Tongue (tissue), 2 donors: ENCODE results near the gene APOB. TPM values are rescaled to one million over a fixed set of nuclear protein-coding genes. Genes with fewer than 3 reads are reported as not detected.
"Not testable (repeated sequence)": the region's sequence is repeated elsewhere in the genome, so short reads cannot be mapped to it uniquely, and the experiment has no call there.

Experiments used
- DNase-seq: peaks from one replicate; pipeline ENCODE4 v3.0.0-alpha.2; 2015
- total RNA-seq: library from RNA; depleted of rRNA; stranded (reverse); fragments of >200 nt; gene quantifications from one replicate; pipeline ENCODE4 v1.2.3, GENCODE V29; 2014

APOB gene
- total RNA-seq, 1 donor from 2014 or later, result under 0.01 TPM

DNA sequence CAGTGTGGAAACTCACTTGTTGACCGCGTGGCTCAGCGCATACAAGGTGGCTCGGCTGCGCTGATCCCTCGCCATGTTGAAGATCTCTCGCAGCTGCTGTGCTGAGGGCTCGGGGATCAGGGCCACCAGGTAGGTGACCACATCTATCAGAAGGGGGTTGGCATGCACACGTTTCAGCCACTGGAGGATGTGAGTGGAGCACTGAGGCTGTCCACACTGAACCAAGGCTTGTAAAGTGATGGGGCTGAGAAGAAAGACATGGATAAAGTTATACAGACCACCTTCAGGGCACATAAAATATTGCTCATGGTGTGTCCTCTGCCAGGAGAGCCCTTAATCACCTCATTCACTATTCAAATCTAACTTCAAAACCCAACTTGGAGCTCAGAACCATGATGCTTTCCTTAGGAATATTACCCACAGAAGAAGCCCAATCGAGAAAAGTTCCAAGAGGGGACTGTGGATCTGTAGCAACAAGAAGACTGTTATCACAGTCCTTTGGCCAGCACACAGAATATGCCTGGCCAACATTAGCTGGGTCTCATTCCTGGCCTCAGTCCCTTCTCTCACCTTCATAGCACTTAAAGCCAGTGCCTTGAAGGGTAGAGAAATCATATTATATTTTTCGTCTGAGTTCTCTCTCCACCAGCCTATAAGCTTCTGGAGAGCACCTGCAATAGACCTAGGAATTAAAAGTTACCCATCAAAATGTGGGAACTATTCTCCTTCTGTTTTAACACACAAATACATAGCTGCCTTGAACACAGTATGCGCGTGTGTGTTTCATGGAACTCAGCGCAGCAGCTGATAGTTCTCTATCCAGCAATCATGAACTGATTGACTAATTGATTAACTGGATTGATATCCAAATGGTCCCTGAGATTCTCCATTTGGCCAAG is 11.3 kb downstream of the APOB start:
- DNase-seq, result no peak

DNA sequence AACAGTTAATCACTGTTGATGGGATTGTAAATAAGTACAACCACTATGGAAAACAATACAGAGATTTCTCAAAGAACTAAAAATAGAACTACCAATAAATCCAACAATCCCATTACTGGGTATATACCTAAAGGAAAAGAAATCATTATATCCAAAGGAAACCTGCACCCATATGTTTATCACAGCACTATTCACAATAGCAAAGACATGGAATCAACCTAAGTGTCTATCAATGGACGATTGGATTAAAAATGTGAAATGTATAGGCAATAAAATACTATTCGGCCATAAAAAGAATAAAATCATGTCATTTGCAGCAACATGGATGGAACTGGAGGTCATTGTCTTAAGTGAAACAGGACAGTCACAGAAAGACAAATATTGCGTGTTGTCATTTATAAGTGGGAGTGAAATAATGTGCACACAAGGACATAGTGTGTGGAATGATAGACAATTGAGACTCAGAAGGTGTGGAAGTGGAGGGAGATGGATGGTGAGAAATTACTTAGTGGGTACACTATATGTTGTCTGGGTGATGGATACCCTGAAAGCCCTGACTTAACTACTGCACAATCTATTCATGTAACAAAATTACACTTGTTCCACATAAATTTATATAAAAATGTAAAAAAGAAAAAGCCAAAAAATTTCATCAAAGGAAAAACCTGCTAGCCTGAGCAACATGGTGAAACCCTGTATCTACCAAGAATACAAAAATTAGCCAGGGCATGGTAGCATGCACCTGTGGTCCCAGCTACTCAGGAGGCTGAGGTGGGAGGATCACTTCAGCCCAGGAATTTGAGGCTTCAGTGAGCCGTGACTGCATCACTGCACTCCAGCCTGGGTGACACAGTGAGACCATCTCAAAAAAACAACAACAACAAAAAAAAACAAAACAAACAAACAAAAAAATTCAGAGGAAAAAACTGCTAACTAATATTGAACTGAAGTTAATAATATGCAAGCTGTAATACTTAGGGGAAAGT is 12.6 kb downstream of the APOB start:
- DNase-seq, result no peak

DNA sequence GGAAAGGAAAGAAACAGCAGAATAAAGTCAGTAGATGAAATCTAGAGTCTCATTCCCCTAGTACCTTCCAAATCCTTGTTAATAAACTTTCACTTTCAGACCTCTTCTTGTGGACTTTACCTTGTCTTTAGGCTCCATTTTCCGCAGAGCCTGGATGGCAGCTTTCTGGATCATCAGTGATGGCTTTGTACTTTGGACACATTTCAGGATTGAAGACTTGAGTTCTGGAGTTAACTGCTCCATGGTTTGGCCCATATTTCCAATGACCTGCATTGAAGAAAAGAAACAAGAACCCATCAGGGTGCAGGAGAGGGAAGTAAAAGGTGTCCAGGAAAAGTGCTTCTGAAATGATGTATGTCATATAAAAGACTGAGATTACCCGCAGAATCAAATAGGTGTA is 14.4 kb downstream of the APOB start:
- DNase-seq, result no peak

DNA sequence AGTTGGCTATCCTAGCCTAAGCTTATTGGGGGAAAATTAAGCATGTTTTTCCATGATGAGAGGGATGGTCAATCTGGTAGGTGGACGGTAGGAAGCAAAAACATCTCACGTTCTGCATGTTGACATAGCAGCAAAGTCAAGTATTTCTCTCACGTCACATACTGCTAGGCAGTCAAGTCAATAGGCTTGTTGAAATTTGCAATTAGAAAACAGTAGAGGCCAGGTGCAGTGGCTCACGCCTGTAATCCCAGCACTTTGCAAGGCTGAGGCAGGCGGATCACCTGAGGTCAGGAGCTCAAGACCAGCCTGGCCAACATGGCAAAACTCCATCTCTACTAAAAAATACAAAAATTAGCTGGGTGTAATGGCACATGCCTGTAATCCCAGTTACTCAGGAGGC is 14.9 kb downstream of the APOB start:
- DNase-seq, result not testable (repeated sequence)

DNA sequence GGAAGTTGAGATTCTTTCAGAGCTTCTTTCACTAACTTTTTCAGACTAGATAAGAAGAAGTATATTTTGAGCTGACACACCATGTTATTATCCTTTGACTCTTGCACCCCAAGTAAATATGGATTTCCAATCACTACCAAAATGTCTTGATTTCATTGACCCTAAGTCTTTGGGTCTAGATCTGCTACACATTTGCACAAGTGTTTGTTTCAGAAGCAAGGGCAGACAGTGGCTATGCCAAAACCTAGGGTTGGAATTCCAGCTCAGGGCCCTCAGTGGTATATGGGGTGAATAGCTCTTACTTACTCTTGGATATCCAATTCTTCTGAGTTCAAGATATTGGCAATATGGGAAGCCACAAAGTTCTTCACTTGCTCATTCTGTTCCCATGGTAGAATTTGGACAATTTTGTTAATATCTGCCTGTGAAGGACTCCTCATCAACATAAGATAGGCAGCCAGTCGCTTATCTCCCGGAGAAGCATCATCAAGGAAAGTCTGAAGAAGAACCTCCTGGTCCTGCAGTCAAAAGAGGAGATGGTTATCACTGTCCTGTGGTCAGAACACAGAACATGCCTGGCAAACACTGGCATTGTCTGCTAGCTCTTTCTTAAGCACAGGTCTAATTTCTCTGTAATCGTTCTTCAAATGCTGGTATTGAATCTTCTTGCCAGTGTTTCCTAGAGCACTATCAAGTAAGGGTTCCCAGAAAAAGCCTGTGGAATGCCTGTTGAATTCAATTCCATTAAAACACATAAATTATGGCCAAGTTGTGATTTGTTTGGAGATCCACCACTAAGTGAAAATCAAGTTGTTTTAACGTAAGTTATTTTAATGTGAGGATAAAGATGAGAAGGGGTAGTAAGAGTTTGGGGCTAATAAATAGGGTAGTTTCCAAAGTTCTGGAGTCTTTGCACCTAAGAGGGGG is 15.6 kb downstream of the APOB start:
- DNase-seq, result no peak

DNA sequence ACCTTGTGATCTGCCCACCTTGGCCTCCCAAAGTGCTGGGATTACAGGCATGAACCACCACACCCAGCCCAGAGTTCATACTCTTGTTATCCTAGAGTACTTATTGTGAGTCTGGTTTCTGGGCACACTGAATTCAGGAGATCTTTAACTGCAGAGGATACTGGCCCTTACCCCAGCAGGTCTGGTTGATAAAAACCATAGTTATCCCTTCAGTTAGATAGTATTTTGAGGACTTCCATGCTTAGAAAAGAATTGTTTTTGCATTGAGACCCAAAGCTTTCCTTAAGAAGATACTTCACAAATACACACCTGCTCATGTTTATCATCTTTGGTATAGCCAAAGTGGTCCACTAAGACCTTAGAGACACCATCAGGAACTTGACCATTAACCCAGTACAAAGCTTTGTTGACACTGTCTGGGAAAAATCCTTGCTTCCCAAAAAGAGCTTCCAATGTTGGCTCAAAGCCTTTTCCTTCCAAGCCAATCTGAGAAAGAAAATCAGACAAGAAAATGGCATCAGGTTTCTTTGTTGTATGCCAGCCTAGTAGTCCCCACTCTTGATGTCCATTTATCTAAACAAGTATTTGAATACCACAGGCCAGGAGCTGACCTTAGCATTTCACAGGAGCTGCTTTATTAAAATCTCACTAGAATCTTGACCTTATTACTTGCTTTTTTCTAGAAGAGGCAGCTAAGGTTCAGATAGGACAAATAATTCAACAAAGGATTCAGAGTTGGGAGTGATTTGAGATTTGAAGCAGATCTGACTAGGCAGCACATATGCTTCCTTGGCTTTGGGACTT is 17.2 kb downstream of the APOB start:
- no peak for DNase-seq

DNA sequence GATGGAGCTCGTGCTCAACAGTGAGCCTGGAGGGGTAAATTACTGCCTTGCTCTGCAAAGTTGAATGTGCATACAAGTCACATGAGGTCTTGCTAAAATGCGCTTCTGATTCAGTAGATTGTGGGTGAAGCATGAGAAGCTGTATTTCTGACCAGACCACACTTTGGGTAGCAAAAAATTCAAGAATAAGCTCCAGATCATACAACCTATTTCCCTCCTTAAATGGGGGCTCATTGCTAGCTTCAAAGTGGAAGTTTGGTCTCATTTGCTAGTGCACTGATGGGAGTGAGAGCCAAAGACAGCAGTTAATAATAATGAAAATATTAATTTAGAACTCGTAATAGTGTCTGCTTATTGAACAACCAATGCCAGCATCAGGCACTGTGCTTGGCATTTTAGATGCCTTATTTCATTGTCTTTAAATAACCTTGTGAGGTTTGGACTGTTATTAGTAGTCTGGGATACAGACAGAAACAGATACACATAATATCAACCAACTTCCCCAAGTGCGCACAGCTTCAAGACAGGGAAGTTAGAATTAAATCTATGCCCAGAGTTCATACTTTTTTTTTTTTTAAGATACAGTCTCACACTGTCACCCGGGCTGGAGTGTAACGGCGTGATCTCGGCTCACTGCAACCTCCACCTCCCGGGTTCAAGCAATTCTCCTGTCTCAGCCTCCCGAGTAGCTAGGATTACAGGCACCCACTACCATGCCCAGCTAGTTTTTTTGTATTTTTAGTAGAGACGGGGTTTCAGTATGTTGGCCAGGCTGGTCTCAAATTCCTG is 18.0 kb downstream of the APOB start:
- no peak for DNase-seq

DNA sequence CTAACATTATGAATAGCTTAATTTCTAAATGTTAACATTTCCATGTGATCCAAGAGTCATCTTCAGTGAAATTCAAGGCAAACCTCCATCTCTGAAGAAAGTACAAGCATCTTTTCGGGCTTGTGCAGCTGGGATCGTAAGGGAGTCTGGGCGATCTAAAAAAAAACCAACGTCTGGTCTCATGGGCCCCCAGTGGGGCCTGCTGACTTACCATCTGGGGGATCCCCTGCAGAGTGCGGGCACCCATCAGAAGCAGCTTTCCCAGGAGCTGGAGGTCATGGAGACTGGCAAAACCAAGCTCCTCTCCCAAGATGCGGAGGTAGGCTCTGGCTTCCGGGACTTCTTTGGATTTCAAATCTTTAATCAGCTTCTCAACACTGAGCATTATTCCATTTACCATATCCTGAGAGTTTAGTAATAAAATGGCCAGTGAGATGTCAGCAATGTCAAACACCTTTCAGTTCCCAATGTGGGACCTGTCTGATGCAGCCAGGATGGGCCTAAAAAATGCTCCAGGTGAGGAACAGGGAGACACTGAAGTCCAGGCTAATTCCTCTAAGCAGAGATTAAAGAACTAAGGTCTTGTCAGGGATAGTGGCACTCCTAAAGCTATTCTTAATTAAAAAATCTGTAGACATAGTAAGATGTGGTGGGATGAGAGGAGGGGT is 19.0 kb downstream of the APOB start:
- DNase-seq, result no peak

DNA sequence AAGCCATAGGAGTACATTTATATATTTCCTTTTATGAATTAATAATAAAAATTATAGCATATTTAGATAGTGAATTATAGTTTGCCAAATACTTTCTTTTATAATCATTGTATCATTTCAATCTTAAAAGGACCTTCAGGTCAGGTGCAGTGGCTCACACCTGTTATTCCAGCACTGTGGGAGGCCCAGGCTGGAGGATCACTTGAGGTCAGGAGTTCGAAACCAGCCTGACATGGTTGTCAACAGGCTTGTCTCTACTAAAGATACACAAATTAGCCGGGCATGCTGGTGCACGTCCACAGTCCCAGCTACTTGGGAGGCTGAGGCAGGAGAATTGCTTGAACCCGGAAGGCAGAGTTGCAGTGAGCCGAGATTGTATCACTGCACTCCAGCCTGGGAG is 19.7 kb downstream of the APOB start:
- DNase-seq, result no peak

DNA sequence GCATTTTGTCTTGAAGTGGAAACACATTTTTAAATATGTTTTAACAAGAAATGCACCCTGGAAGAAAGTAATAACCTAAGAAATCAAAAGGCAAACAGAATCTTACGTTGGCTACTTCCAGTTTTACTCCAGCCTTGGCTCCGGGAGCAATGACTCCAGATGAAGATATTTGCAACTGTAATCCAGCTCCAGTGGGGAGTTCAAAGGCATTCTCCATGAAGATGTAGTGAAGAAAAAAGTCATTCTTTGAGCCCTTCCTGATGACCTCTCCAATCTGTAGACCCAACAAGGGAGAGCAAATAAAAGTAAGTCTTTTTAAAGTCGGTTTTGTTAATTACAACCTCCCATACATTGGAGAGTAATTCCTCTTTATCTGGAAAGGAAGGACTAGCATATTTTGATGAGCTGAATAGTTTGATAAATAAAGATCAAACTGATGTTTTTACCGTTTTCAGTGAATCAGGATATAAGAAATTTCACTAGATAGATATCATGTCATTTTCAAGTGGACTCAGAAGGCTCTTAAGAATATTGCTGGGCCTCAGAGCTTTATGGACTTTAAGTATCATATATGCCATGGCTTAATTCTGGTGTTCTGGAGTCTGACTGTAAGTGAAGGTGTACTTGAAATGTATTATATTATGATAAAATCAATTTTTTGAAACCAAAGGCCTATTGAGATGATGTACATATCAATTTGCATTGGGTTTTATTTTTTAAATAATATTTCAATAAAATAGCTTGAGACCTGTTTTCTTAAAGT is 20.3 kb downstream of the APOB start:
- no peak for DNase-seq

DNA sequence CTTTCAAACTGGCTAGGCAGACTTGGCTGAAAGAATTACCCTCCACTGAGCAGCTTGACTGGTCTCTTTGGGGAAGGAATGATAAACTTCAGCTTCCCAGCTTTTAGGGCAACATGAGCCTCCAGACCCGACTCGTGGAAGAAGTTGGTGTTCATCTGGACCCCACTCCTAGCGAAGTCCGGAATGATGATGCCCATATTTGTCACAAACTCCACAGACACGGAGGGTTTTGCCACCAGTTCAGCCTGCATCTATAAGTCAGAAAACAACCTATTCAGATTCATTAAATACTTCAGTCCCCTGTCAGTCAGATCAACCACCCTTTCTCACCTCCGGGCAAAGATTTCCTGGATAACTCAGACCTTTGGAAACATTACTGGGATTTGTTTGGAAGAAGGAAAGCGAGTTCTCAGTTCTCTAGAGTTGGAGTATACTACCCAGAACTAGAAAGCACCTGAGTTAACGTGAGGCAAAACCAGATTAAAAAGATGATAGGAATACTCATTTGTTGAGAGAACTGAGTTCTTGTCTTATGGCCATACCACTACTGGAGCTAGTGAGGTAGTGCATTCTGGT is 21.0 kb downstream of the APOB start:
- DNase-seq, result no peak

DNA sequence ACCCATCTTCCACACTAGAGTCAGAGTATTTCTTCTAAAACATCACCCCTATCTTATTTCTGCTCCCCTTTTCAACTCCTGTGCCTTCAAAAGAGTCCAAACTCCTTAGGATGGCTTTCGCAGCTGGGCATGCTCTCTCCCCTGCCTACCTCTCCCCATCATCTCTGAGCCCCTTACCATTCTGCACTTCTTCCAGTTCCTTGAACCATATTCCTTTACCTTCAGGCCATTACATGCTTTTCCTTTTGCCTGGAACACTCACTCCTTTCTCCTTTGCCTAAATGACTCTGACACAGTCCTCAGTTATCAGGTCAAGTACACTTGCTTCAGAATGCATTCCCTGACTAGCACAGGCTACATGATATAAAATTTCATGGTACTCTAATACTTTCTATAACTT is 22.4 kb downstream of the APOB start:
- no peak for DNase-seq

DNA sequence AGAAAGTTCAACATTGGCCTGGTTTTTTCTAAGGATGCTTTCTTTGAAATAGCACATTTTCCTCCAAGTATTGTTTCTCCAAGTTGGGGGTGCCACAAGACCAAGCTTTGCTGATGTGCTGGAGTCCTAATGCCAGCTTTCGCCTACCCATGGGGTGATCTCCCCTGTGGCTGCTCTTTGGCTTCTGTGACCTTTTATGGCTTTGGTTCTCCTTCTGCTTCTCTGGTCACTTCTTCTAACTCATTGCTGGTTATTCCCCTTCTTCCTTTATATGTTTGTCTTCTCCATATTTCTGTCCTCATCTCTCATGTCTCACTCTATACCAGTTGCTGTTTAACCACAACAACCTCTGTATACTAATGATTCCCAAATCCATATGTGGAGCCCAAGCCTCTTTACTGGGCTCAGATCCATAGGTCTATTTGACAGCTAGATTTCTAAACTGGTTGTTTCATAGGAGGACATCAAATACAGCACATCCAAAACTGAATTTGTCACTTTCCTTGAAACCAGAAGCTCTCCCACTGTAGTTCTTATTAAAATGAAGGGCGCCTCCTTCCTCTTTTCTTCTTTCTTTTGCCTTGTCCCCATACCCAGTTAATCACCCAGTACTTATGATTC is 23.1 kb downstream of the APOB start:
- no peak for DNase-seq

DNA sequence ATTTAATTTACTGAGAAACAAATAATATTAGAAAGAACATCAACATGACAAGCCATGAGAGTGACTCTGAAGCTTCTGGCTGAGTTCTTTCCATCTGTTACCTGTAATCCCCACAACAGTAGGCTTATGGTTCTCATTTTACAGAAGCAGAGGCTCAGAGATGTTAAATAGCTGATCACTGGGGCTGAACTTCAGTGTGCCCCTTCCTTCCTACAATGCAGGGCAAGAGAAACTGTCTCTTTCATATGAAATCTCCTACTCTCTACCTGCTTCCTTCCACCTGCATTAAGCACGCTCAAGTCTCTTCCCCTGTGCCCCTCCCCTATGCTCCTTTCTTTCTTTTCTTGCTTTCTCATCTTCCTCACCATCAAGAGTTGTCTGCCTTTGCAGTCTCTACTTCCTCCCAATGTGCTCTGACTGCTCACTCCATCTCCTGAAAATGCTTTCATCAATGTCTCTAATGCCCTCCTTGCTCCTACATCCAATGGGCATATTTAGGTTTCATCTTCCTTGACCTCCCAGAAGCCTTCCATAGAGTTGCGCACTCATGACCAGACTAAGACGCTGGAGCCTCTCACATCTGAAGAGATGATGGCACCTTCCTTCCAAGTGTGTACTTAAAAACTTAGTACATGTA is 23.7 kb downstream of the APOB start:
- no peak for DNase-seq

DNA sequence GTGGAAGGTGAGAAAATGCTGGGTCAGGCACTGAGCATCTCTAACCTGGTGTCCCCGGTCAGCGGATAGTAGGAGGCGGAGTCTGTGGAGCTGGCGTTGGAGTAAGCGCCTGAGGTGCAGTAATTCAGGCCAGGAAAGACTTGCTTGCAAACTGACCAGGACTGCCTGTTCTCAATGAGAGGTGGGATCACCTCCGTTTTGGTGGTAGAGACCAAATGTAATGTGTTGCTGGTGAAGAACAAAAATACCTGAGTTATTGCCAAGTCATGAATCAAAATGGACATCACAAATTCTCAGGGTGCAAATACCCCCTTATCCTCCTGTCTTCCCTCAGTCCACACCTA is 24.2 kb downstream of the APOB start:
- no peak for DNase-seq

DNA sequence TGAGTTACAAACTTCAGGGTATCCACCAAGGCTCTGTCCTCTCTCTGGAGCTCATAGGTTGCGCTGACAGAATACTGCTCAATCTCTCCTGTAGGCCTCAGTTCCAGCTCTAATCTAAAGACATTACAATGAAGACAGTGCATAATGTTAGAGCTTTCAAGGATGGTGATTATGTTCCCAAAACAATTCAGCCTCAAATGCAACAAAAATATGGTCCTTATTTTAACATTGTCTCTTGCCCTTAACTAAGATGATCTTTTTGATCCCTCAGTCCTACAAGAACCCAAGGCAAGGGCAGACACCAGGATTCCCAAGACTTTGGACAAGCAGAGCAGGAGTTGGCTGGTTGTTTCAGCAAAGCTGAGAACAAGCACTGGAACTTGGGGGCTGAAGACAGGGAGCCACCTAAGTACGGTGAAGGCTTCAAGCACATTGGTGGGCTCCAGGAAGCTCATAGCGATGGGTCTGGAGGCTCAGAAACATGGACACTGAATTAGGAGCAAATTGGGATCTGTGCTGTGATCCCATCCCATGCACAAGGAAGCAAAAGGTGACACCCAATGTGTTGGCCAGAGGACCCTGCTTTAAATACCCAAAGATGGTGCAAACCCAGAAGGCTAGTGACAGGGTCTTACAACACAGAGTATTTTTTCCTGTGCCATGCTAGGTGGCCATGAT is 24.7 kb downstream of the APOB start:
- no peak for DNase-seq

DNA sequence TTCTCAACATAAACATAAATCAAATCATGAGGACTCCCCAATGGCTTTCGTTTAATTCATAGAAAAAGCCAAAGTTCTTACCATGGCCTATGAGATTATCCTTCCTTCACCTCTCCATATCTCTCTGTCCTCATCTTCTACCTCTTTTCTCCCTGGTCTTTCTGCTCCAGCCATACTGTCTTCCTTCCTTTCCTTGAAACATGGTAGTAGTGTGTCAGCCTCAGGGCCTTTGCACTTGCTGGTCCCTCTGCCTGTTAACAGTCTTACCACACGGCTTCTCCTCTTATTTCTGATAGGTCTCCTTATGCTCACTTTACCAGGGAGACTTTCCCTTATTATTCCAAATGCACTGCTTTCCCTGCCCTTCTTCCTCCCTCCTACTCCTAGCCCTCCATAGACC is 25.6 kb downstream of the APOB start:
- DNase-seq, result no peak
